A549 (cell line): ENCODE data around the gene SLC4A3. TPM values are rescaled to one million over a fixed set of nuclear protein-coding genes. Genes with fewer than 3 reads are reported as not detected.

Source experiments
- ATAC-seq, 2 experiments: fragments of 200-7000 bp in 1 of 2; fragments of >200 bp in 1 of 2; cut with Nextera tagmentation in 1 of 2; cut with Tn5 transposase in 1 of 2; 3 replicates each; pipeline versions ENCODE4 v1.8.0 to v1.9.1; 2018 to 2020; ENCODE audit warnings: mild to moderate bottlenecking in 1 of 2, moderate library complexity in 1 of 2
- CTCF ChIA-PET: fragments of 300-600 bp; sonication (Branson Sonifier 250); formaldehyde crosslinking; extraction: SDS; loops from one replicate; lab custom pipeline; 2021; ENCODE audit warnings: antibody characterized with exemption, inconsistent platforms; lab: Yijun Ruan, JAX
- POLR2A ChIA-PET: fragments of 350-600 bp; formaldehyde crosslinking; extraction: SDS; loops from one replicate; lab custom pipeline; 2021; ENCODE audit warnings: antibody characterized with exemption, inconsistent platforms; lab: Yijun Ruan, JAX
- DNase-seq, 2 experiments: peaks; one replicate each; pipeline versions ENCODE4 v3.0.0 to v3.0.0-alpha.2; 2011 to 2016; ENCODE audit warnings: low read depth in 1 of 2, low spot score in 1 of 2
- FAIRE-seq: peaks from 2 replicates; lab custom pipeline; 2011; peaks lifted over from hg19 to GRCh38; lab: Jason Lieb, UNC
- H3K27ac ChIP-seq, 2 experiments: fragments of >200 bp; sonication (Bioruptor Twin); formaldehyde crosslinking; 3 replicates each; pipeline ENCODE4 v1.5.1; 2016 to 2017
- H3K4me1 ChIP-seq: fragments of >200 bp; sonication (Bioruptor Twin); formaldehyde crosslinking; 3 replicates; pipeline ENCODE4 v1.6.1; 2016
- H3K4me2 ChIP-seq: fragments of >200 bp; sonication (Bioruptor Twin); formaldehyde crosslinking; 3 replicates; pipeline ENCODE4 v1.6.1; 2016
- H3K4me3 ChIP-seq: fragments of >200 bp; sonication (Bioruptor Twin); formaldehyde crosslinking; 3 replicates; pipeline ENCODE4 v1.5.1; 2016
- H3K9me3 ChIP-seq: fragments of >200 bp; sonication (Bioruptor Twin); formaldehyde crosslinking; 3 replicates; pipeline ENCODE4 v1.6.1; 2016
- BHLHE40 ChIP-seq: IDR thresholded peaks from 2 replicates; pipeline ENCODE4 v1.6.1; 2012; ENCODE audit warnings: low read depth, low read length, inconsistent platforms
- CBX2 ChIP-seq: fragments of 200-600 bp; sonication (generic); IDR thresholded peaks from 2 replicates; pipeline ENCODE4 v1.6.1; 2016; ENCODE audit warnings: low read depth, mild to moderate bottlenecking, borderline replicate concordance
- CHD2 ChIP-seq: fragments of 150-350 bp; IDR thresholded peaks from 2 replicates; pipeline ENCODE4 v1.6.1; 2014; ENCODE audit warnings: low read length; ENCODE audit not compliant: partially characterized antibody
- EHMT2 ChIP-seq: fragments of 200-600 bp; sonication (generic); IDR thresholded peaks from 2 replicates; pipeline ENCODE4 v1.6.1; 2016; ENCODE audit warnings: antibody characterized with exemption, low read depth, mild to moderate bottlenecking, moderate library complexity
- EP300 ChIP-seq, 2 experiments: fragments of >200 bp; sonication (Bioruptor Twin); formaldehyde crosslinking; IDR thresholded peaks; 2 replicates in 1 of 2; 3 replicates in 1 of 2; pipeline ENCODE4 v1.6.1; 2016 to 2017
- FOXS1 ChIP-seq: fragments of 250-450 bp; sonication (Bioruptor Pico); IDR thresholded peaks from 2 replicates; pipeline ENCODE4 v1.5.0; 2020; ENCODE audit warnings: mild to moderate bottlenecking, moderate library complexity
- HDAC2 ChIP-seq: fragments of 200-600 bp; sonication (generic); IDR thresholded peaks from 2 replicates; pipeline ENCODE4 v1.6.1; 2016
- HEYL ChIP-seq: fragments of 250-450 bp; sonication (Bioruptor Pico); IDR thresholded peaks from 2 replicates; pipeline ENCODE4 v1.8.0; 2021; ENCODE audit warnings: mild to moderate bottlenecking, moderate library complexity
- HOXB13 ChIP-seq: fragments of 250-450 bp; sonication (Bioruptor Pico); IDR thresholded peaks from 2 replicates; pipeline ENCODE4 v1.5.0; 2020; ENCODE audit warnings: low read depth, mild to moderate bottlenecking, moderate library complexity
- HOXB5 ChIP-seq: fragments of 250-450 bp; sonication (Bioruptor Pico); IDR thresholded peaks from 2 replicates; pipeline ENCODE4 v1.5.0; 2020; ENCODE audit warnings: mild to moderate bottlenecking, moderate library complexity
- MYC ChIP-seq: IDR thresholded peaks from 2 replicates; pipeline ENCODE4 v1.6.1; 2012; ENCODE audit warnings: mild to moderate bottlenecking, inconsistent platforms, low read length, improper control_type of control experiment, borderline replicate concordance
- PHF8 ChIP-seq: fragments of 200-600 bp; sonication (generic); IDR thresholded peaks from 2 replicates; pipeline ENCODE4 v1.6.1; 2016; ENCODE audit warnings: low read depth, mild to moderate bottlenecking, antibody characterized with exemption, moderate library complexity, borderline replicate concordance
- POLR2A ChIP-seq: IDR thresholded peaks from 2 replicates; pipeline ENCODE4 v1.6.1; 2012; ENCODE audit warnings: mild to moderate bottlenecking, low read length
- RCOR1 ChIP-seq: fragments of 150-350 bp; IDR thresholded peaks from 2 replicates; pipeline ENCODE4 v1.6.1; 2014; ENCODE audit warnings: antibody characterized with exemption, low read length, low read depth
- RNF2 ChIP-seq: fragments of 200-600 bp; sonication (generic); IDR thresholded peaks from 2 replicates; pipeline ENCODE4 v1.6.1; 2016; ENCODE audit warnings: low read depth, mild to moderate bottlenecking, antibody characterized with exemption, moderate library complexity, borderline replicate concordance
- TFCP2L1 ChIP-seq: fragments of 250-450 bp; sonication (Bioruptor Pico); IDR thresholded peaks from 2 replicates; pipeline ENCODE4 v1.5.0; 2021; ENCODE audit warnings: mild to moderate bottlenecking
- TP53 ChIP-seq: fragments of 250-450 bp; sonication (Bioruptor Pico); IDR thresholded peaks from 2 replicates; pipeline ENCODE4 v1.5.0; 2021; ENCODE audit warnings: mild to moderate bottlenecking, moderate library complexity
- ZC3H11A ChIP-seq: fragments of 450-650 bp; IDR thresholded peaks from 2 replicates; pipeline ENCODE4 v1.6.1; 2014; ENCODE audit warnings: antibody characterized with exemption, mild to moderate bottlenecking
- WGBS: methylation state at CpG from one replicate; pipeline ENCODE4 v1.1.6; 2017; ENCODE audit errors: missing lambda C conversion rate; 5-methylcytosine and 5-hydroxymethylcytosine counted together
- polyA plus RNA-seq, 4 experiments: library from polyadenylated mRNA; depleted of rRNA in 3 of 4; stranded (reverse); fragments of >200 nt; fragmentation: RNase III in 1 of 4; extraction: RNeasy Plus Mini Kit Qiagen cat#74134 plus additional on column Dnase treatment in 1 of 4; gene quantifications; 2 replicates in 3 of 4; 3 replicates in 1 of 4; pipeline ENCODE4 v1.2.3, GENCODE V29; 2011 to 2017
- TF ChIP-seq, protein P1 (sequence below): IDR thresholded peaks from 2 replicates; pipeline ENCODE4 v1.6.1; 2012; ENCODE audit warnings: low read depth, borderline replicate concordance
- TF ChIP-seq, protein P2 (sequence below): IDR thresholded peaks from 2 replicates; pipeline ENCODE4 v1.6.1; 2012
- TF ChIP-seq, protein P3 (sequence below): fragments of >200 bp; sonication (Bioruptor Twin); formaldehyde crosslinking; IDR thresholded peaks from 3 replicates; pipeline ENCODE4 v1.5.1; 2016
- TF ChIP-seq, protein P4 (sequence below): fragments of 250-450 bp; sonication (Bioruptor Pico); IDR thresholded peaks from 2 replicates; pipeline ENCODE4 v1.5.0; 2021; ENCODE audit warnings: mild to moderate bottlenecking, moderate library complexity, borderline replicate concordance
- TF ChIP-seq, protein P5 (sequence below): fragments of 150-350 bp; IDR thresholded peaks from 2 replicates; pipeline ENCODE4 v1.6.1; 2014; ENCODE audit warnings: low read depth, mild to moderate bottlenecking, low read length
- TF ChIP-seq, protein P6 (sequence below): fragments of >200 bp; sonication (Bioruptor Twin); formaldehyde crosslinking; IDR thresholded peaks from 2 replicates; pipeline ENCODE4 v1.6.1; 2016
- TF ChIP-seq, protein P7 (sequence below): fragments of 200-600 bp; sonication (generic); IDR thresholded peaks from 2 replicates; pipeline ENCODE4 v1.6.1; 2016; ENCODE audit warnings: antibody characterized with exemption, mild to moderate bottlenecking, moderate library complexity

SLC4A3 gene
- polyA plus RNA-seq, 2 of the 4 experiments (the other 2 are of a cell fraction), result 1.4 to 3.6 TPM

DNA sequence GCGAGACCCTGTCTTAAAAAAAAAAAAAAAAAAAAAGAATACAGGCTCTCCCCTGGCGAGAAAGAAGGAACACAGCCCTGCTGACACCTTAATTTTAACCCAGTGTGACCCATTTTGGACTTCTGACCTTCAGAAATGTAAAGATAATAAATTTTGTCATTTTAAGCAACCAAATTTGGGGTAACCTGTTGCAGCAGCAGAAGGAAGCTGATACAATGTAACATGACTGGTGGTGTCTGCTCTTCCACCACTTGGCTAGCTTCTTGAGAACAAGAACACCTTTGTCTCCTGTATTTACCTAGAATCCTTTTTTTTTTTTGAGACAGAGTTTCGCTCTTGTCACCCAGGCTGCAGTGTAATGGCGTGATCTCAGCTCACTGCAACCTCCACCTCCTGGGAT, 36.3 kb upstream of the SLC4A3 start:
- Histone ChIP-seq H3K9me3 (no peaks in the 10 kb centered on the region), H3K27ac (no peak overlapping the region), H3K4me1 (no peaks in the 10 kb centered on the region), H3K4me3 (no peak overlapping the region), H3K4me2 (no peak overlapping the region)
- no peak for FAIRE-seq
- no peak for DNase-seq
- ChIA-PET POLR2A (no interaction called here), CTCF (interaction anchor here (0.5 to 1.5 kb wide), 3 partner anchors 27 to 181 kb away, joined by 3 to 4 read pairs (median 3); no protein-coding TSS in a partner anchor)
- ATAC-seq, result no peak
- WGBS, result 33% methylated on average over 4 of the region's 4 CpGs
- TF ChIP-seq PHF8, result no peak

DNA sequence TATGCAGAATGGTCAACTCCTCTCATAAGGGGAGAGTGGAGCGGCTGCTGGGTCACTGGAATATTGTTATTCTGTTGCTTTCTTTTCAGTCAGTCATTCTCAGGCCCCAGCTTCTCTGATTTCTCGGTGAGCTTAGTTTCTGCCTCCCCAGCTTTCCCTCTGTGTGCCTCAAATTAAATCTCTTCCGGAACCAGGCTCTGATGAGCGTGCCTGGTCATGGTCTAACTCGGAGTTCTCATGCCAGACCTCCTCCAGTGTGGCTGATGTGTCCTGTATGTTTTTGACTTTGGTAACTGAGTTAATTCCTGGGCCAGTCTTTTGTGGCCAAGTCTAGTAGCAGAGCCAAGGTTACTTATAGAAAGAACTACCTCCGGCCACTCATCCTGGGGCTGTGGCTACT, 34.7 kb upstream of the SLC4A3 start:
- H3K4me3 ChIP-seq, result no peak overlapping the region
- ChIA-PET CTCF (interaction anchor here (1.0 to 1.4 kb wide), 3 partner anchors 10 to 63 kb away, joined by 3 to 4 read pairs (median 3); no protein-coding TSS in a partner anchor), POLR2A (no interaction called here)
- TF ChIP-seq, protein P1, sequence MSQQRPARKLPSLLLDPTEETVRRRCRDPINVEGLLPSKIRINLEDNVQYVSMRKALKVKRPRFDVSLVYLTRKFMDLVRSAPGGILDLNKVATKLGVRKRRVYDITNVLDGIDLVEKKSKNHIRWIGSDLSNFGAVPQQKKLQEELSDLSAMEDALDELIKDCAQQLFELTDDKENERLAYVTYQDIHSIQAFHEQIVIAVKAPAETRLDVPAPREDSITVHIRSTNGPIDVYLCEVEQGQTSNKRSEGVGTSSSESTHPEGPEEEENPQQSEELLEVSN, result no peak
- TF ChIP-seq HOXB5 (CRISPR knock-in tag) (no peak), TP53 (no peak), ZC3H11A (no peak), BHLHE40 (no peak), RNF2 (no peak), POLR2A (no peak), FOXS1 (CRISPR knock-in tag) (no peak), EP300 (IDR thresholded peaks at IDR 0.05) (no peak), HOXB13 (CRISPR knock-in tag) (no peak), EHMT2 (no peak), HEYL (CRISPR knock-in tag) (no peak), TFCP2L1 (CRISPR knock-in tag) (no peak), CHD2 (no peak), CBX2 (no peak), MYC (no peak), PHF8 (no peak)
- TF ChIP-seq, protein P2, sequence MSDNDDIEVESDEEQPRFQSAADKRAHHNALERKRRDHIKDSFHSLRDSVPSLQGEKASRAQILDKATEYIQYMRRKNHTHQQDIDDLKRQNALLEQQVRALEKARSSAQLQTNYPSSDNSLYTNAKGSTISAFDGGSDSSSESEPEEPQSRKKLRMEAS, result no peak
- TF ChIP-seq, protein P3, sequence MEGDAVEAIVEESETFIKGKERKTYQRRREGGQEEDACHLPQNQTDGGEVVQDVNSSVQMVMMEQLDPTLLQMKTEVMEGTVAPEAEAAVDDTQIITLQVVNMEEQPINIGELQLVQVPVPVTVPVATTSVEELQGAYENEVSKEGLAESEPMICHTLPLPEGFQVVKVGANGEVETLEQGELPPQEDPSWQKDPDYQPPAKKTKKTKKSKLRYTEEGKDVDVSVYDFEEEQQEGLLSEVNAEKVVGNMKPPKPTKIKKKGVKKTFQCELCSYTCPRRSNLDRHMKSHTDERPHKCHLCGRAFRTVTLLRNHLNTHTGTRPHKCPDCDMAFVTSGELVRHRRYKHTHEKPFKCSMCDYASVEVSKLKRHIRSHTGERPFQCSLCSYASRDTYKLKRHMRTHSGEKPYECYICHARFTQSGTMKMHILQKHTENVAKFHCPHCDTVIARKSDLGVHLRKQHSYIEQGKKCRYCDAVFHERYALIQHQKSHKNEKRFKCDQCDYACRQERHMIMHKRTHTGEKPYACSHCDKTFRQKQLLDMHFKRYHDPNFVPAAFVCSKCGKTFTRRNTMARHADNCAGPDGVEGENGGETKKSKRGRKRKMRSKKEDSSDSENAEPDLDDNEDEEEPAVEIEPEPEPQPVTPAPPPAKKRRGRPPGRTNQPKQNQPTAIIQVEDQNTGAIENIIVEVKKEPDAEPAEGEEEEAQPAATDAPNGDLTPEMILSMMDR, result no peak
- H3K9me3 ChIP-seq, result no peaks in the 10 kb centered on the region
- DNase-seq (no peak), ATAC-seq (no peak), FAIRE-seq (no peak)
- no peak overlapping the region for H3K27ac ChIP-seq
- H3K4me2 ChIP-seq, result no peak overlapping the region
- WGBS, result 56% methylated on average over 6 of the region's 6 CpGs
- H3K4me1 ChIP-seq, result peaks cover 7% of the 10 kb centered on the region; the same call in 2 of the 3 replicates

DNA sequence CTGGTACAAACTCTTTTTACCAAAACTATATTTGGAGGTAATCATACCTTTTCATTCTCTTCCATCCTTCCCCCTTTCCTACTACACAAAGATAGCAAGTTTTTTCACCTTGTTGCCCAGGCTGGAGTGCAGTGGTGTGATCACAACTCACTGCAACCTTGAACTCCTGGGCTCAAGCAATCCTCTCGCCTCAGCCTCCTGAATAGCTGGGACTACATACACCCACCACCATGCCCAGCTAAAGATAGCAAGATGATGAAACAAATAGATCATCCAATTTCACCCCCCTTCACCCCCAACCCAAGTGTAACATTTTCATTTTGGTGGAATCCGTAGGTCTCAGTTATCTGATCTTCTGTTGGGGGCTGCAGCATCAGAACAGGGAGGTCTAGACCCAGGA, 34.3 kb upstream of the SLC4A3 start:
- no peak for DNase-seq
- H3K4me3 ChIP-seq, result no peak overlapping the region
- POLR2A ChIA-PET, result no interaction called here
- WGBS, result 53% methylated on average over 2 of the region's 2 CpGs
- ATAC-seq, result no peak
- H3K4me2 ChIP-seq, result no peak overlapping the region
- H3K4me1 ChIP-seq, result peaks cover 7% of the 10 kb centered on the region; the same call in 2 of the 3 replicates
- FAIRE-seq, result no peak
- no peak overlapping the region for H3K27ac ChIP-seq
- CTCF ChIA-PET, result interaction anchor here (1.0 to 1.3 kb wide), 3 partner anchors 10 to 63 kb away, joined by 3 to 4 read pairs (median 3); no protein-coding TSS in a partner anchor
- no peaks in the 10 kb centered on the region for H3K9me3 ChIP-seq
- TF ChIP-seq, protein P2, result no peak
- TF ChIP-seq, protein P4, sequence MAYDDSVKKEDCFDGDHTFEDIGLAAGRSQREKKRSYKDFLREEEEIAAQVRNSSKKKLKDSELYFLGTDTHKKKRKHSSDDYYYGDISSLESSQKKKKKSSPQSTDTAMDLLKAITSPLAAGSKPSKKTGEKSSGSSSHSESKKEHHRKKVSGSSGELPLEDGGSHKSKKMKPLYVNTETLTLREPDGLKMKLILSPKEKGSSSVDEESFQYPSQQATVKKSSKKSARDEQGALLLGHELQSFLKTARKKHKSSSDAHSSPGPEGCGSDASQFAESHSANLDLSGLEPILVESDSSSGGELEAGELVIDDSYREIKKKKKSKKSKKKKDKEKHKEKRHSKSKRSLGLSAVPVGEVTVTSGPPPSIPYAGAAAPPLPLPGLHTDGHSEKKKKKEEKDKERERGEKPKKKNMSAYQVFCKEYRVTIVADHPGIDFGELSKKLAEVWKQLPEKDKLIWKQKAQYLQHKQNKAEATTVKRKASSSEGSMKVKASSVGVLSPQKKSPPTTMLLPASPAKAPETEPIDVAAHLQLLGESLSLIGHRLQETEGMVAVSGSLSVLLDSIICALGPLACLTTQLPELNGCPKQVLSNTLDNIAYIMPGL (CRISPR knock-in tag), result no peak
- no peak for TF ChIP-seq HDAC2
- no peak for TF ChIP-seq BHLHE40
- TF ChIP-seq, protein P5, sequence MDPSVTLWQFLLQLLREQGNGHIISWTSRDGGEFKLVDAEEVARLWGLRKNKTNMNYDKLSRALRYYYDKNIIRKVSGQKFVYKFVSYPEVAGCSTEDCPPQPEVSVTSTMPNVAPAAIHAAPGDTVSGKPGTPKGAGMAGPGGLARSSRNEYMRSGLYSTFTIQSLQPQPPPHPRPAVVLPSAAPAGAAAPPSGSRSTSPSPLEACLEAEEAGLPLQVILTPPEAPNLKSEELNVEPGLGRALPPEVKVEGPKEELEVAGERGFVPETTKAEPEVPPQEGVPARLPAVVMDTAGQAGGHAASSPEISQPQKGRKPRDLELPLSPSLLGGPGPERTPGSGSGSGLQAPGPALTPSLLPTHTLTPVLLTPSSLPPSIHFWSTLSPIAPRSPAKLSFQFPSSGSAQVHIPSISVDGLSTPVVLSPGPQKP, result no peak
- no peak for TF ChIP-seq RCOR1
- TF ChIP-seq, protein P6, sequence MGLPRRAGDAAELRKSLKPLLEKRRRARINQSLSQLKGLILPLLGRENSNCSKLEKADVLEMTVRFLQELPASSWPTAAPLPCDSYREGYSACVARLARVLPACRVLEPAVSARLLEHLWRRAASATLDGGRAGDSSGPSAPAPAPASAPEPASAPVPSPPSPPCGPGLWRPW, result no peak
- TF ChIP-seq, protein P7, sequence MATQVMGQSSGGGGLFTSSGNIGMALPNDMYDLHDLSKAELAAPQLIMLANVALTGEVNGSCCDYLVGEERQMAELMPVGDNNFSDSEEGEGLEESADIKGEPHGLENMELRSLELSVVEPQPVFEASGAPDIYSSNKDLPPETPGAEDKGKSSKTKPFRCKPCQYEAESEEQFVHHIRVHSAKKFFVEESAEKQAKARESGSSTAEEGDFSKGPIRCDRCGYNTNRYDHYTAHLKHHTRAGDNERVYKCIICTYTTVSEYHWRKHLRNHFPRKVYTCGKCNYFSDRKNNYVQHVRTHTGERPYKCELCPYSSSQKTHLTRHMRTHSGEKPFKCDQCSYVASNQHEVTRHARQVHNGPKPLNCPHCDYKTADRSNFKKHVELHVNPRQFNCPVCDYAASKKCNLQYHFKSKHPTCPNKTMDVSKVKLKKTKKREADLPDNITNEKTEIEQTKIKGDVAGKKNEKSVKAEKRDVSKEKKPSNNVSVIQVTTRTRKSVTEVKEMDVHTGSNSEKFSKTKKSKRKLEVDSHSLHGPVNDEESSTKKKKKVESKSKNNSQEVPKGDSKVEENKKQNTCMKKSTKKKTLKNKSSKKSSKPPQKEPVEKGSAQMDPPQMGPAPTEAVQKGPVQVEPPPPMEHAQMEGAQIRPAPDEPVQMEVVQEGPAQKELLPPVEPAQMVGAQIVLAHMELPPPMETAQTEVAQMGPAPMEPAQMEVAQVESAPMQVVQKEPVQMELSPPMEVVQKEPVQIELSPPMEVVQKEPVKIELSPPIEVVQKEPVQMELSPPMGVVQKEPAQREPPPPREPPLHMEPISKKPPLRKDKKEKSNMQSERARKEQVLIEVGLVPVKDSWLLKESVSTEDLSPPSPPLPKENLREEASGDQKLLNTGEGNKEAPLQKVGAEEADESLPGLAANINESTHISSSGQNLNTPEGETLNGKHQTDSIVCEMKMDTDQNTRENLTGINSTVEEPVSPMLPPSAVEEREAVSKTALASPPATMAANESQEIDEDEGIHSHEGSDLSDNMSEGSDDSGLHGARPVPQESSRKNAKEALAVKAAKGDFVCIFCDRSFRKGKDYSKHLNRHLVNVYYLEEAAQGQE, result no peak
